ENCODE measurements around the gene PRAME.

Gene PRAME

GRCh38 chr22:22576244-22576988 is 17.4 kb upstream of the PRAME start:
- DNase-seq = peak; percentile 45
- H3K27me3 ChIP-seq (replicated peaks) = peaks cover 20% of the 10 kb centered on the region
- no peak overlapping the region for H3K27ac ChIP-seq
- TF ChIP-seq CTCF (IDR thresholded peaks at IDR 0.05; ENCODE audit: low read depth, low read length, missing control alignments) = peak; percentile 93
- no peaks in the 10 kb centered on the region for H3K36me3 ChIP-seq (replicated peaks)
- H3K4me3 ChIP-seq (ENCODE audit: low read depth, low read length) = no peak overlapping the region
- in situ Hi-C loops (cut with HindIII; ENCODE audit: low pct_ligation_motif_present, low sequenced_read_pairs) = no loop called here

- H3K27me3 ChIP-seq (replicated peaks) = peaks cover 26% of the 10 kb centered on the region
- TF ChIP-seq CTCF (IDR thresholded peaks at IDR 0.05; ENCODE audit: low read depth, low read length, missing control alignments) = no peak
- H3K36me3 ChIP-seq (replicated peaks) = no peaks in the 10 kb centered on the region
- in situ Hi-C loops (cut with HindIII; ENCODE audit: low pct_ligation_motif_present, low sequenced_read_pairs) = no loop called here
- H3K27ac ChIP-seq = no peak overlapping the region
- no peak for DNase-seq
- H3K4me3 ChIP-seq (ENCODE audit: low read depth, low read length) = no peak overlapping the region
Observed at GRCh38 chr22:22574361-22574760, 15.3 kb upstream of the PRAME start.

- no peak for DNase-seq
- Histone ChIP-seq H3K27ac (no peak overlapping the region), H3K36me3 (replicated peaks) (no peaks in the 10 kb centered on the region), H3K27me3 (replicated peaks) (peaks cover 32% of the 10 kb centered on the region), H3K4me3 (ENCODE audit: low read depth, low read length) (no peak overlapping the region)
- no peak for TF ChIP-seq CTCF (IDR thresholded peaks at IDR 0.05; ENCODE audit: low read depth, low read length, missing control alignments)
- in situ Hi-C loops (cut with HindIII; ENCODE audit: low pct_ligation_motif_present, low sequenced_read_pairs) = no loop called here
Observed at GRCh38 chr22:22573047-22573889, 14.2 kb upstream of the PRAME start.

- no peaks in the 10 kb centered on the region for H3K36me3 ChIP-seq (replicated peaks)
- H3K27me3 ChIP-seq (replicated peaks) = peaks cover 32% of the 10 kb centered on the region
- in situ Hi-C loops (cut with HindIII; ENCODE audit: low pct_ligation_motif_present, low sequenced_read_pairs) = no loop called here
- no peak overlapping the region for H3K4me3 ChIP-seq (ENCODE audit: low read depth, low read length)
- no peak for TF ChIP-seq CTCF (IDR thresholded peaks at IDR 0.05; ENCODE audit: low read depth, low read length, missing control alignments)
- H3K27ac ChIP-seq = no peak overlapping the region
- no peak for DNase-seq
Observed at GRCh38 chr22:22571862-22572261, 12.8 kb upstream of the PRAME start.

GRCh38 chr22:22571429-22571828 is 12.4 kb upstream of the PRAME start:
- no peak for DNase-seq
- in situ Hi-C loops (cut with HindIII; ENCODE audit: low pct_ligation_motif_present, low sequenced_read_pairs) = no loop called here

More at GRCh38 chr22:22571429-22571828, 12.4 kb upstream of the PRAME start:
- no peak overlapping the region for H3K27ac ChIP-seq
- no peak overlapping the region for H3K4me3 ChIP-seq (ENCODE audit: low read depth, low read length)
- no peak for TF ChIP-seq CTCF (IDR thresholded peaks at IDR 0.05; ENCODE audit: low read depth, low read length, missing control alignments)
- H3K27me3 ChIP-seq (replicated peaks) = peaks cover 32% of the 10 kb centered on the region
- no peaks in the 10 kb centered on the region for H3K36me3 ChIP-seq (replicated peaks)

Measured in brain microvascular endothelial cell (primary cell).